Retina (tissue), 1 donor: ENCODE data around the gene STX18.
A peak's percentile ranks its signal among the peaks of the same experiment; 100 is the strongest.

Experiments
- DNase-seq: peaks from one replicate; pipeline ENCODE4 v3.0.0-alpha.2; 2016

The STX18 gene

GRCh38 chr4:4395849-4396627 is 145.8 kb downstream of the STX18 start:
- peak; percentile 81 for DNase-seq

DNA sequence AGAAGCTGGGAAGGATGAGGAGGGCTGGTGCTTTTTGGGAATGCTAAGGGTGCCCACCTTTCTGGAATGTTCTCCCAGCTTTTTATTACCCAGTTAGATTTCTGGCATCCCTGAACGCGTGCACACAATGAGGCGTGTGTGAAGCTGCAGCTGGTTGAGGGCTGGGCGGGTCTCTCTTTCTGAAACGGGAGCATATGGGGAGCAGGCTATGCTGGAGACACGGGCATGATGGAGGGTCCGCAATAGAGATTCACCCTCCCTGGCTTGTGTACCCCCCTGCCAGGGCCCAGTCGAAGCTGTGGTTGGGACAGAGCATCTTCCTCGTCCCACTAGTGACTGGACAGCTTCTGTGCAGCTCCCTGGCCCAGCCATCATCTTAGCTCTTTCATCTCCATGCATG is 146.5 kb downstream of the STX18 start:
- no peak for DNase-seq

GRCh38 chr4:4394644-4395043 is 147.2 kb downstream of the STX18 start:
- DNase-seq: no peak

- DNase-seq: no peak
Measured at GRCh38 chr4:4392501-4393183, 149.2 kb downstream of the STX18 start.

- DNase-seq: no peak
Measured at GRCh38 chr4:4391866-4392265, 150.0 kb downstream of the STX18 start.

DNA sequence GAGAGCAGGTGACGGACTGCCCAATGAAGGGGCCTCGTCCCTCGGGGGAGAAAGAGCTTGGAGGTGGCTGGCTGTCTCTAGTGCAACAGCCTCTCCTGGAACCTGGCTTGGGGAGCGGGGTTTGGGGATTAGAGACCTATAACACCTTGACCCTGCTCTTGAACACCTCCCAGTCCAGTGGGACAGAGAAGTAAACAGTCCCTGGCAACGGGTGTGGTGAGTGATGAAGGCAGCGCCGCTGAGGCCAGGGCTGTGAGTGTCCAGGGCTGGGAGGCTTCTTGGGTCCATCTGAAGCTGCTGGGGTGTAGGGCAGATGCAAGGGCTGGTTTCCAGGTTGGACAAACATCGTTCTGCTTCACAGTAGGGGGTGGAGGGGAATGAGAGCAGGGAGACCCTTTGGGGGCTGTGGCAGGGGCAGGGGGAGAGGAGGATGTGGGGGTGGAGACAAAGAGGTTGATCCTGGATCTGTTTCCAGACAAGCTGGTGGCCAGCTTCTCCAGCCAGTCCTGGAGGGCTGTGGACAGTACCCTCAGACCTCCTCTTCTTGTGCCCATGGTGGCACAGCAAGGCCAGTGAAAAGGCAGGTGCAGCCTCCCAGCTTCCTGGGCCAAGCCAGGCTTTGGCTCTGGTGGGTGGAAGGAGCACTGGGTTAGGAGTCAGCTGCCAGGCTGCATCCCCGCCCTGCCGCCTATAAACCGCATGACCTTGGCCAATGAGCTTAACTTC is 151.2 kb downstream of the STX18 start:
- no peak for DNase-seq

GRCh38 chr4:4390046-4390445 is 151.8 kb downstream of the STX18 start:
- DNase-seq: no peak

- DNase-seq: no peak
Measured at GRCh38 chr4:4388836-4389575, 152.8 kb downstream of the STX18 start.

- no peak for DNase-seq
Measured at GRCh38 chr4:4388311-4388790, 153.5 kb downstream of the STX18 start.

DNA sequence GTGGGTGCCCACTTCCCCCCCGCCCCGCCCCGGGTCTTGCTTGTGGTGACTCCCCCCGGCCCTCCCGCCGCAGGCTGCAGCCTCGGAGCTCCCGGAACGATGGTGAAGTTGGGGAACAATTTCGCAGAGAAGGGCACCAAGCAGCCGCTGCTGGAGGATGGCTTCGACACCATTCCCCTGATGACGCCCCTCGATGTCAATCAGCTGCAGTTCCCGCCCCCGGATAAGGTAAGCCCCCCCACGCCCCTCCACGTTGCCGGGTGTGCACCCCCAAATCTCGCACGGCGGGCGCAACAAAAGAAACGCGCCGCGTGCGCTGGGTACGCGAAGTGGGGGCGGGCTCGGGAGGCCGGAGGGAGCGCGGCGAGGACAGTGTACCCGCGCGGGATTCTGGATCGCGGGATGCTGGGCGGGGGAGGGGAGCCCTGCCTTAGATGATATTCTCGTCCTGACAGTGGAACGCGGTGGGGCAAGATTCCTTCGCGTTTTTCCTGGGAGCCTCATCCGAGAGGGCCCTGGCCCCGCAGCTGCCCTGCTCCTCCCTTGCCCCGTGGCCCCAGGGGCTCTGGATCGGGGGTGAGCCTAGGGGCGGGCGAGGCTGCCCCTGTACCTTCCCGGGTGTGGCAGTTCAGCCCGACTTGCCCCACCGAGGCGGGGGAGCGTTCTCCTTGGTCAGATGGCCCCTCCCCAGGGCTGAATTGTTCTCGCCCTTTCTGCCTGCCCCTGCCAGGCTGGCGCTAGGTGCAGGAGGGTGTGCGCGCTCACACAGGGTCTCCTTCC is 154.1 kb downstream of the STX18 start:
- peak; percentile 56 for DNase-seq

DNA sequence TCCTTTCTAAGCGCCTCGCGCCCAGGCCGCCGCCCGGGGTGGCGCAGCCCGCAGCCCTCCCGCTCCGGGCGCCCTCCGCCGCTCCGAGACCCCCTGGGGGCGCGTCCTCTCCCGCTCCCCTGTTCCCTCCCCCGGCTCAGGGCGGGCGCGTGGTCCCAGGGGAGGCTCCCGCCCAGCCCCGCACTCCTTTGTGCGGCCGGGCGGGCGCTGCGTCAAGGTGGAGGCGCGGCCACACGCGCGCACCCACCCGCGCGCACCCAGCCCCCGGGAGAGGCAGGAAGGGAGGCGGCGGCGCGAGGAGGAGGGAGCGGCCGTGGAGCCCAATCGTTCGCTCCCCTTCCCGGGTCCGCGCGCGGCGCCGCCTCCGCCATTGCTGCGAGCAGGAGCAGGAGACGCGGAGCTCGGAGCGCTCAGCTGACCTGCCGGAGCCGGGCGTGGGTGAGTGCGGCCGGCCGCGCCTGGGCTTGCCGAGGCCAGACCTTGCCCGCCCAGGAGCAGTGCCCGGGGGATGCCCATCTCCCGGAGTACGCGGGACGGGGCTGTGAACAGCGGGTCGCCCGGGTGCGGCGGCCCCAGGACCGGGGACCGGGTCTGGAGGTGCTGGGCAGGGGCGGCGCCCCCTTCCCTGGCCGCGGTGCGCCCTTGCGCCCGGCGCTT is 155.0 kb downstream of the STX18 start, which contains the start of gene NSG1:
Gene NSG1 (plus strand): TSS at position 367 of the 657 bp plus-strand sequence. CDS start 528 bp downstream, outside the sequence.
- peak; percentile 84 for DNase-seq

- DNase-seq: peak; percentile 85
Measured at GRCh38 chr4:4386296-4386735, 155.5 kb downstream of the STX18 start.

DNA sequence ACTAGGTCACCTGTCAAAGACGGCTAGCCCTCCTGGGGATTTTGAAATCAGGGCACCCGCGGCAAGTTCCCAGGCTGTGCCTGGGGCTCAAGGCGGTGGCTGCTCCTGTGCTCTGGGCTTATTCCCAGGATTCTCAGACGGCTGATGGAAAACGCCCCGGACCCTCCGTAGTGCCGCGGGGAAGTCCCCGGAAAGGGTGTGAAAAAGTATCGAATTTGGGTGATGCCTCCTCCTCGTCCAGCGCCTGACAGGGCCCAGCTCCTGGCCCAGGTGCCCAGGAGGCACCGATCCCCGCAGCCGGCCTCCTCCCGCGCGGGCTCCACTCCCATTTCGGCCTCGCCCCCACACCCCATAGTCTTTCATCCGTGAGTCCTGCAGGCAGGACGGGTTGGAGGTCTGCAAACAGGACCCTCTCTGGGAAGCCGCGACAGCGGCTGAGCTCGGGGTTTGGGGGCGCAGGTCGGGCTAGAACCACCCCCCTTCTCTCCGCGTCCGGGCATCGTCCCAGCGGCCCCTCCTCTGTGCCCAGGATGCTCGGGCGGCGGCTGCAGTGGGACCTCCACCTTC is 156.0 kb downstream of the STX18 start:
- no peak for DNase-seq

DNA sequence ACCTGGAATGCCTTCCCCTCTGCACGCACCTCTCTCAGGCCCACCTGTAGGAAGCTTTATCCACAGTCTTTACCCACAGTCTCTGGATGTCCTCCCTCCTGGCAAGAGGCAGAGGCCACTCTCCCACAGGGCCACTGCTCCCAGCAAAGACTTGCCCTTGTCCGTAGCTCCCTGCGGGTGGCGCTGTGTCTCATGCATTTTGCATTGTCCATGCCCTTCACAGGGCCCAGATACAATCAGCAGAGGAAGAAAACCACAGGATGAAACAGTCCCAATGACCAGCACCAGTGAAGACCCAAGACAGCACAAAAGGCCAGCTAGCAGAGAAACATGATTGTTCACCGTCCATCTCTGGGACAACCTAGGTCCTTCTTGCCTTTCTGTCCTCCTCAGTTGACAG is 157.0 kb downstream of the STX18 start:
- DNase-seq: peak; percentile 62

GRCh38 chr4:4383085-4383484 is 158.8 kb downstream of the STX18 start:
- no peak for DNase-seq

GRCh38 chr4:4379540-4380087 is 162.2 kb downstream of the STX18 start:
- DNase-seq: no peak

DNA sequence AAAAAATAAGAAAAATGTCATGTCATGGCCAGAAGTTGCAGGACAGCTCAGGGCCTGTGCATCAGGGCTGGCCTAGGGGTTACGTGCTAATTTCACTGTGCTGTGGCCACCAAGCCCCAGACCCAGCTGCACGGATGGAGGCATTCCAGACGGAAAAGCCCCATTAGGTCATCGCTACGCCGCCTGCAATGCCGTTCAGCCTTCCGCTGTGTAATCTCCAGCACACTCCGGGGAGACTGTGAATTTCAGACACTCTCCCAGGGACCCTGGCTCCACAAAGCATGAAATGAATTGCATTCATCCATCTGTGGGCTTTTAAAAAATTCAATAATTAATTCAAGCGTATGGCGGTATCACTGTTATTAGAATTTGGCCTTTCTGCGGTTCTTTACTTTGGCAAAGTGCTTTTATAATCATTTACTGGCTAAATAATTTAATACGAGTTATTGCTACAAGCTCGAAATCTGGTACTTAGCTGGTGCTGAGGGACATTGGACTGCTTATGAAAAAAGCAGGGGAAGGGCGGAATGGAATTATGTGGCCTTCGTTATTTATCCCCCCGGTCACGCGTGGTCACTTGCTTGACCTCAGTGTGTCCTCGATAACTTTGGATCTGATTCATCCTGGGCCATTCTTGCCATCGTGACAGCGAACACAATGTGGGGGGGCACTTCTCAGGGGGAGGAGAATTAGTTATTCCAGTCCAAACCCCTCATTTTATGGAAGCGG is 164.0 kb downstream of the STX18 start:
- peak; percentile 79 for DNase-seq

- no peak for DNase-seq
Measured at GRCh38 chr4:4377191-4377590, 164.7 kb downstream of the STX18 start.

GRCh38 chr4:4376074-4376473 is 165.8 kb downstream of the STX18 start:
- DNase-seq: no peak
